CD8-positive, alpha-beta memory T cell (primary cell): ENCODE measurements around the gene SLC43A3. TPM values are rescaled to one million over a fixed set of nuclear protein-coding genes. Genes with fewer than 3 reads are reported as not detected.
A peak's percentile ranks its signal among the peaks of the same experiment; 100 is the strongest.
"Not testable (repeated sequence)": the region's sequence is repeated elsewhere in the genome, so short reads cannot be mapped to it uniquely, and the experiment has no call there.

Source experiments
- CTCF ChIA-PET: fragments of 350-600 bp; sonication (Branson Sonifier 250); formaldehyde crosslinking; loops from one replicate; lab custom pipeline; 2021; ENCODE audit warnings: antibody characterized with exemption; lab: Charles Lee
- POLR2A ChIA-PET: fragments of 350-600 bp; sonication (Branson Sonifier 250); formaldehyde crosslinking; loops from one replicate; lab custom pipeline; 2021; ENCODE audit warnings: antibody characterized with exemption; lab: Charles Lee
- DNase-seq, 5 donors: peaks; one replicate each; pipeline versions ENCODE4 v3.0.0 to v3.0.0-alpha.2; 2020 to 2022; ENCODE audit warnings: mixed read lengths in 1 of 5
- H3K27ac ChIP-seq: one replicate; pipeline ENCODE4 v1.7.0; 2013; ENCODE audit warnings: low read depth, mild to moderate bottlenecking, low read length, moderate library complexity
- H3K27me3 ChIP-seq: 2 replicates; pipeline ENCODE4 v1.7.0; 2013; ENCODE audit warnings: low read length, mild to moderate bottlenecking; ENCODE audit not compliant: insufficient read depth, poor library complexity, severe bottlenecking
- H3K36me3 ChIP-seq: 2 replicates; pipeline ENCODE4 v1.7.0; 2013; ENCODE audit warnings: mild to moderate bottlenecking, low read length, moderate library complexity; ENCODE audit not compliant: insufficient read depth
- H3K4me1 ChIP-seq: 2 replicates; pipeline ENCODE4 v1.7.0; 2013; ENCODE audit warnings: mild to moderate bottlenecking, low read length, moderate library complexity; ENCODE audit not compliant: insufficient read depth
- H3K4me3 ChIP-seq: 2 replicates; pipeline ENCODE4 v1.7.0; 2013; ENCODE audit warnings: mild to moderate bottlenecking, low read length
- H3K9me3 ChIP-seq: 2 replicates; pipeline ENCODE4 v1.7.0; 2013; ENCODE audit warnings: mild to moderate bottlenecking, low read length
- H3K27ac Mint-ChIP-seq, 8 donors: one replicate each; pipeline ENCODE4 v1.8.0; 2020 to 2021; ENCODE audit warnings: mixed read lengths in 8 of 8, mild to moderate bottlenecking in 6 of 8, inconsistent platforms in 3 of 8, moderate library complexity in 3 of 8
- H3K27me3 Mint-ChIP-seq, 2 donors: one replicate each; pipeline ENCODE4 v1.8.0; 2020 to 2021; ENCODE audit warnings: mixed read lengths in 2 of 2, mild to moderate bottlenecking in 1 of 2, moderate library complexity in 1 of 2
- H3K36me3 Mint-ChIP-seq, 3 donors: one replicate each; pipeline ENCODE4 v1.8.0; 2020 to 2021; ENCODE audit warnings: mixed read lengths in 3 of 3, inconsistent platforms in 1 of 3, mild to moderate bottlenecking in 1 of 3
- H3K4me1 Mint-ChIP-seq, 3 donors: one replicate each; pipeline ENCODE4 v1.8.0; 2020 to 2021; ENCODE audit warnings: mixed read lengths in 3 of 3, inconsistent platforms in 1 of 3, mild to moderate bottlenecking in 1 of 3
- H3K4me3 Mint-ChIP-seq, 7 donors: one replicate each; pipeline ENCODE4 v1.8.0; 2020 to 2021; ENCODE audit warnings: mixed read lengths in 7 of 7, mild to moderate bottlenecking in 6 of 7, moderate library complexity in 4 of 7, inconsistent platforms in 2 of 7
- H3K9me3 Mint-ChIP-seq, 5 donors: one replicate each; pipeline ENCODE4 v1.8.0; 2020 to 2022; ENCODE audit warnings: mixed read lengths in 5 of 5, mild to moderate bottlenecking in 3 of 5, moderate library complexity in 2 of 5, inconsistent platforms in 1 of 5
- polyA plus RNA-seq: library from polyadenylated mRNA; unstranded; fragments of 300-500 nt; fragmentation: Illumina TruSeq; gene quantifications from one replicate; pipeline ENCODE4 v1.2.3, GENCODE V29; 2021
- total RNA-seq, 2 experiments: library from RNA; stranded (reverse); gene quantifications; one replicate each; pipeline ENCODE4 v1.2.3, GENCODE V29; 2021

SLC43A3 gene
- total and polyA plus RNA-seq, 3 experiments from 2014 or later: 32.6 to 447 (median 434) TPM

- Mint-ChIP-seq H3K36me3 (no peaks in the 10 kb centered on the region), H3K4me1 (no peaks in the 10 kb centered on the region)
- CTCF ChIA-PET: no interaction called here
These were observed 56.7 kb downstream of the SLC43A3 start for GRCh38 chr11:57370251-57370650.

GRCh38 chr11:57368845-57369232 is 58.1 kb downstream of the SLC43A3 start:
- no peaks in the 10 kb centered on the region for H3K27me3 ChIP-seq
- no peaks in the 10 kb centered on the region for H3K4me1 ChIP-seq
- no peaks in the 10 kb centered on the region for H3K36me3 Mint-ChIP-seq
- H3K4me3 Mint-ChIP-seq: no peak overlapping the region
- H3K4me3 ChIP-seq: no peak overlapping the region
- no peaks in the 10 kb centered on the region for H3K9me3 ChIP-seq
- DNase-seq: no peak
- H3K36me3 ChIP-seq: no peaks in the 10 kb centered on the region
- ChIA-PET POLR2A (no interaction called here), CTCF (no interaction called here)
- H3K4me1 Mint-ChIP-seq: no peaks in the 10 kb centered on the region
- H3K9me3 Mint-ChIP-seq: no peaks in the 10 kb centered on the region
- H3K27me3 Mint-ChIP-seq: peaks cover 9 to 16% of the 10 kb centered on the region in 2 donors
- no peak overlapping the region for H3K27ac ChIP-seq
- H3K27ac Mint-ChIP-seq: no peak overlapping the region

More at GRCh38 chr11:57370251-57370650, 56.7 kb downstream of the SLC43A3 start:
- Histone ChIP-seq H3K4me1 (no peaks in the 10 kb centered on the region), H3K27ac (no peak overlapping the region), H3K36me3 (no peaks in the 10 kb centered on the region), H3K27me3 (no peaks in the 10 kb centered on the region), H3K4me3 (no peak overlapping the region), H3K9me3 (no peaks in the 10 kb centered on the region)
- Mint-ChIP-seq H3K9me3 (no peaks in the 10 kb centered on the region), H3K27ac (peak overlapping the region in 1 of 8 donors; percentile 3), H3K4me3 (no peak overlapping the region), H3K27me3 (peaks cover 3 to 13% of the 10 kb centered on the region in 2 donors)
- POLR2A ChIA-PET: no interaction called here
- DNase-seq: no peak

GRCh38 chr11:57368106-57368844 is 58.6 kb downstream of the SLC43A3 start:
- Histone ChIP-seq H3K27me3 (no peaks in the 10 kb centered on the region), H3K27ac (no peak overlapping the region), H3K36me3 (no peaks in the 10 kb centered on the region), H3K4me3 (no peak overlapping the region), H3K9me3 (no peaks in the 10 kb centered on the region), H3K4me1 (no peaks in the 10 kb centered on the region)
- ChIA-PET CTCF (interaction anchor here (0.6 kb wide), 1 partner anchor 69 kb away, joined by 3 read pairs; no protein-coding TSS in a partner anchor), POLR2A (no interaction called here)
- Mint-ChIP-seq H3K36me3 (no peaks in the 10 kb centered on the region), H3K27me3 (peaks cover 9 to 17% of the 10 kb centered on the region in 2 donors), H3K27ac (no peak overlapping the region), H3K9me3 (no peaks in the 10 kb centered on the region), H3K4me3 (no peak overlapping the region), H3K4me1 (no peaks in the 10 kb centered on the region)
- DNase-seq: no peak

GRCh38 chr11:57364851-57365660 is 61.9 kb downstream of the SLC43A3 start:
- Mint-ChIP-seq H3K4me1 (no peaks in the 10 kb centered on the region), H3K27me3 (peaks cover 9 to 22% of the 10 kb centered on the region in 2 donors), H3K36me3 (peaks cover 0 to 5% (median 0%) of the 10 kb centered on the region in 3 donors), H3K4me3 (no peak overlapping the region), H3K27ac (no peak overlapping the region), H3K9me3 (no peaks in the 10 kb centered on the region)
- DNase-seq: no peak
- H3K27me3 ChIP-seq: no peaks in the 10 kb centered on the region
- no peaks in the 10 kb centered on the region for H3K36me3 ChIP-seq
- CTCF ChIA-PET: no interaction called here
- no peaks in the 10 kb centered on the region for H3K4me1 ChIP-seq
- H3K9me3 ChIP-seq: no peaks in the 10 kb centered on the region
- POLR2A ChIA-PET: no interaction called here
- no peak overlapping the region for H3K4me3 ChIP-seq
- no peak overlapping the region for H3K27ac ChIP-seq

- Histone ChIP-seq H3K9me3 (no peaks in the 10 kb centered on the region), H3K27ac (no peak overlapping the region), H3K4me3 (no peak overlapping the region), H3K27me3 (no peaks in the 10 kb centered on the region), H3K36me3 (no peaks in the 10 kb centered on the region), H3K4me1 (no peaks in the 10 kb centered on the region)
- H3K27ac Mint-ChIP-seq: no peak overlapping the region
- DNase-seq: no peak
- peaks cover 6 to 20% of the 10 kb centered on the region in 2 donors for H3K27me3 Mint-ChIP-seq
- H3K4me1 Mint-ChIP-seq: no peaks in the 10 kb centered on the region
- no peak overlapping the region for H3K4me3 Mint-ChIP-seq
- H3K36me3 Mint-ChIP-seq: peaks cover 0 to 5% (median 0%) of the 10 kb centered on the region in 3 donors
- POLR2A ChIA-PET: no interaction called here
- CTCF ChIA-PET: interaction anchor here (0.9 to 1.3 kb wide), 3 partner anchors 12 to 94 kb away, joined by 3 read pairs; no protein-coding TSS in a partner anchor
- H3K9me3 Mint-ChIP-seq: no peaks in the 10 kb centered on the region
These were observed 63.5 kb downstream of the SLC43A3 start for GRCh38 chr11:57363131-57364080.

GRCh38 chr11:57361926-57362325 is 65.0 kb downstream of the SLC43A3 start:
- POLR2A ChIA-PET: no interaction called here
- CTCF ChIA-PET: interaction anchor here (1.1 to 1.6 kb wide), 3 partner anchors 9 to 16 kb away, joined by 3 read pairs; no protein-coding TSS in a partner anchor
- Mint-ChIP-seq H3K27me3 (peaks cover 6 to 19% of the 10 kb centered on the region in 2 donors), H3K9me3 (no peaks in the 10 kb centered on the region), H3K4me1 (no peaks in the 10 kb centered on the region), H3K4me3 (no peak overlapping the region), H3K27ac (peak overlapping the region in 1 of 8 donors; percentile 56), H3K36me3 (peaks cover 0 to 5% (median 0%) of the 10 kb centered on the region in 3 donors)
- H3K27me3 ChIP-seq: no peaks in the 10 kb centered on the region
- no peaks in the 10 kb centered on the region for H3K36me3 ChIP-seq
- DNase-seq: no peak
- H3K9me3 ChIP-seq: no peaks in the 10 kb centered on the region
- H3K27ac ChIP-seq: no peak overlapping the region
- H3K4me1 ChIP-seq: no peaks in the 10 kb centered on the region
- H3K4me3 ChIP-seq: no peak overlapping the region

GRCh38 chr11:57361420-57361819 is 65.5 kb downstream of the SLC43A3 start:
- H3K4me3 ChIP-seq, H3K4me1 ChIP-seq, H3K27ac ChIP-seq, POLR2A ChIA-PET, H3K4me1 Mint-ChIP-seq, H3K36me3 ChIP-seq, H3K9me3 ChIP-seq, DNase-seq, H3K27me3 ChIP-seq, H3K9me3 Mint-ChIP-seq, H3K27ac Mint-ChIP-seq, H3K36me3 Mint-ChIP-seq, H3K4me3 Mint-ChIP-seq: not testable (repeated sequence)
- CTCF ChIA-PET: interaction anchor here (1.5 to 2.6 kb wide), 3 partner anchors 8 to 16 kb away, joined by 3 to 14 read pairs (median 3); no protein-coding TSS in a partner anchor
- H3K27me3 Mint-ChIP-seq: peaks cover 6 to 18% of the 10 kb centered on the region in 2 donors
